ENCODE results near the gene CREB5.

CREB5 gene

GRCh38 chr7:28874001-28874400 is 461.7 kb downstream of the CREB5 start:
- H3K36me3 Mint-ChIP-seq (ENCODE audit: low read depth) = no peaks in the 10 kb centered on the region
- peaks cover 9% of the 10 kb centered on the region for H3K4me1 Mint-ChIP-seq (ENCODE audit: low read depth)

More at GRCh38 chr7:28874001-28874400, 461.7 kb downstream of the CREB5 start:
- Mint-ChIP-seq H3K27ac (no peak overlapping the region), H3K9me3 (no peaks in the 10 kb centered on the region), H3K4me3 (no peak overlapping the region), H3K27me3 (peaks cover 14% of the 10 kb centered on the region)
- intact Hi-C loops (cut with micrococcal nuclease) = no loop called here

All from dendritic cell treated with granulocyte-macrophage colony-stimulating factor and Interleukin-4, amounts not matched to agents 40 ng/mL and 50 ng/mL, for 4 days (primary cell).